GM12873 (cell line): ENCODE results near the gene SRD5A3.
A peak's percentile ranks its signal among the peaks of the same experiment; 100 is the strongest.

ENCODE experiments used
- CTCF ChIP-seq: IDR thresholded peaks from 2 replicates; pipeline ENCODE4 v1.5.1; 2012; ENCODE audit warnings: low read depth, mild to moderate bottlenecking, moderate library complexity, low read length, control low read depth; ENCODE audit not compliant: insufficient read depth; ENCODE audit errors: missing control alignments

Gene SRD5A3

GRCh38 chr4:55345980-55346850 is at the start of gene SRD5A3:
SRD5A3 (plus strand) TSS chr4:55346242; CDS start chr4:55346337, 95 bp downstream.
- peak; percentile 72 for TF ChIP-seq CTCF

- TF ChIP-seq CTCF = no peak
These were observed 48.7 kb upstream of the SRD5A3 start for GRCh38 chr4:55297346-55297745.

- no peak for TF ChIP-seq CTCF
These were observed 42.3 kb upstream of the SRD5A3 start for GRCh38 chr4:55303760-55304165.

- no peak for TF ChIP-seq CTCF
These were observed 41.7 kb upstream of the SRD5A3 start for GRCh38 chr4:55304303-55304702.

GRCh38 chr4:55308071-55308470 is 38.0 kb upstream of the SRD5A3 start:
- TF ChIP-seq CTCF = no peak

GRCh38 chr4:55311792-55312488 is 34.1 kb upstream of the SRD5A3 start:
- no peak for TF ChIP-seq CTCF

GRCh38 chr4:55312489-55313101 is 33.4 kb upstream of the SRD5A3 start:
- peak; percentile 87 for TF ChIP-seq CTCF
